HG02870 (cell line): ENCODE measurements around the gene COL4A5.

Experiments used
- ATAC-seq: cut with Tn5 transposase; IDR thresholded peaks from one replicate; pipeline ENCODE4 v1.9.1; 2021; ENCODE audit warnings: mild to moderate bottlenecking, moderate library complexity; ENCODE audit not compliant: unreplicated experiment

Gene COL4A5

DNA sequence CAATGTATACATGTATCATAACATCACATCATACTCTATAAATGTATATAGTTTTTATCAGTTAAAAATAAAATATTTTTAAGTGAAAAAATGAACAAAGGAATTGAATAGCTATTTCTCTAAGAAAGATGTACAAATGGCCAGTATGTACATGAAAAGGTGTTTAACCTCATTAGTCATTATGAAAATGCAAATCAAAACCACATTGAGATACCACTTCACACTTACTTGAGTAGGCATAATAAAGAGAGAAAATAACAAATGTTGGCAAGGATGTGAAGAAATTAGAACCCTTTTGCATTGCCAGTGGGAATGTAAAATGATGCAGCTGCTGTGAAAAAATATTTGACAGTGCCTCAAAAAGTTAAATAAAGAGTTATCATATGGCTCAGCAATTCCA lies 201.2 kb downstream of the COL4A5 start:
- ATAC-seq: no peak

DNA sequence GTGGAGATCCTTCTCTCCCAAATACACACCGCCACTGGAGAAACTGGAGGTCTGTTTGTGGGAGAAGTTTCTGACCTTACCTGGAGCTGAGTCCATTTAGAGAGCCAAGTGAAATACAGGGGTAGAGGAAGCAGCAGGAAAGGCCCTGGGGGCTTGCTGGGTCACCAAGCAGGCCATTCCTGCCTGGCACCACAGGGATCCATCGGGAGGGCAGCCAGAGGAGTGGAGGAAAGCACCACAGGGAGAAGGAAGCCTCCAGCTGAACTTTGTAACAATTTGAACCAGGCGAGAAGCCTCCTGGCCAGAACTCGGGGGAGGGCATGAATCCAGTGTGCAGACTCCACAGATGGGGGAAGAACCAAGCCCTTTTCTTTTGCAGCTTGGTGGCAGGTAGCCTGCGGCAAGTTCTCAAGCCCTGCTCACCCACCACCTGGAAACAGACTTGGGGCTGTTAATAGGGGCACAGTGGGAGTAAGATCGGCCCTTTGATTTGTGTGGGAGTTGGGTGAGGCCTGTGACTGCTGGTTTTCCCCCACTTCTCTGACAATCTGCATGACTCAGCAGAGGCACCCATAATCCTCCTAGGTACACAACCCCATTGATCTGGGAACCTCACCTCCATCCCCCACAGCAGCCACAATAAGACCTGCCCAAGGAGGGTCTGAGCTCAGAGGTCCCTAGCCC lies 202.1 kb downstream of the COL4A5 start:
- no peak for ATAC-seq

DNA sequence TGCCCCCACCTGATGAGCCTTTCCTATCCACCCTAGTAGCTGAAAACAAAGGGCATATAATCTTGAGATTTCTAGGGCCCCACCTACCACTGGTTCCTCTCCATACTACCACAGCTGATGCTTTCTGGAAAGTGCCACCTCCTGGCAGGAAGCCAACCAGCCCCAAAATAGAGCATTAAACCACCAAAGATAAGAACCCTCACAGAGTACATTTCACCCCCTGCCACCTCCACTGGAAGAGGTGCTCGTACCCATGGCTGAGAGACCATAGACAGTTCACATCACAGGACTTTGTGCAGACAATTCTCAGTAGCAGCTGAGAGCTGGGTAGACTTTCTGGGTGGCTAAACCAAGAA lies 202.6 kb downstream of the COL4A5 start:
- ATAC-seq: no peak

DNA sequence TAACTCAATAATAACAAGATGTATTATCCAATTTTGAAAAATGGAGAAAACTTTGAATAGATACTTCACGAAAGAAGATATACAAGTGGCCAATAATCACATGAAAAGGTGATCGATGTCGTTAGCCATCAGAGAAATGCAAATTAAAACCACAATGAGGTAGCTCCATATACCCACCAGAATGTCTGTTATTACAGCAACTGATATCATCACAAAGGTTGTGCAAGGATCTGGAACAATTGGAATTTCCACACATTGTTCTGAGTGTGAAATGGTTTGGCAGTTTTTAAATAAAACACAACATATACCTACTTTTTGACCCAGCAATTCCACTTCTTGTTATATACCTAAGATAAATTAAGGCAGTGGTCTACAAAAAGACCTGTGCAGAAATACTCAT lies 225.1 kb downstream of the COL4A5 start:
- ATAC-seq: no peak

DNA sequence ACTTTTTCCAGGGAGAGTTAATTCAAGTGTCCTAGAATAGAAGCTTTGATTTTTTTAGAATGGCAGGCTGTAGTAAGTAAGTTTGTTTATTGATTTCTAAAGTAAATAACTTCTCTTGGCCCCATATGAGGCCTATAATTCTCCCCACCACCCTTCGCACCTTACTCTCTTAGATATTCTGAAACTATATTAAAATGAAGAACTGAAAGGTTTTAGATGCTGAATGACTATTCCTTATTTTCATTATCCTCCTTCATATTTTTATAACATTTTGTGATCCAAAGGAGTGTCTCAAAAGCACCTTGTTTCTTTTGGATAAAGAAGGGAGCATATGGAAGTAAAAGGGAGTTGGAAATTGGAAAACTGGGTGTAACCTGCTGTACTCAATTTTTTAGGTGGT lies 226.5 kb downstream of the COL4A5 start:
- ATAC-seq: peak; percentile 45

DNA sequence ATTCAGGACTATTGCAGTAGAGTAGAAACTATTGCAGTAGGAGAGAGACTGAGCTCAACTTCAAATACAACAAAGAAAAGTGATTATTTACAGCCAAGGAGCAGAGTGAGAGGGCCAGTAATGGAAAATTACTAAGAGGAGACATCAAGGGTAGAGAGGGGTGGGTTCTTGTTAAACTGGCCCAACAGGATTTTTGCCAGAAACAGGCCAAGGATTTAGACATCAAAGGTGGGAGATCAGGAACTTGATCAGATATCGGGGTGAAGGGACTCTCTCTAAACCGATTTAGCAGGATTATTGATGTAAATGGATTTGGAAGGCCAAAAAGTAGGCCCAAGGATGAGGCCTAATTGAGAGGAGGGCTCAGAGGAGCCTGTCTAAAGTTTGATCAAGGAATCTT lies 231.9 kb downstream of the COL4A5 start:
- no peak for ATAC-seq

DNA sequence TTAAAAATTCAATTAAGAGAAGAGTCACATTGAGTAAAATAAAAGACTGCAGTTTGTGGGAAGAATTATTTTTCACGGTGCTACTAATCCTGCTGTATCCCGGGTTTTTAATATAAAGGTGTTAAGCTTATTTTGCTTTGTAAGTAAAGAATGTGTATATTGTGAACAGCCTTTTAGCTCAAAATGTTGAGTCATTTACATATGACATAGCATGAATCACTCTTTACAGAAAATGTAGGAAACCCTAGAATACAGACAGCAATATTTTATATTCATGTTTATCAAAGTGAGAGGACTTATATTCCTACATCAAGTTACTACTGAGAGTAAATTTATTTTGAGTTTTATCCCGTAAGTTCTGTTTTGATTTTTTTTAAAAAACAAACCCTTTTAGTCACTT lies 257.1 kb downstream of the COL4A5 start:
- no peak for ATAC-seq

DNA sequence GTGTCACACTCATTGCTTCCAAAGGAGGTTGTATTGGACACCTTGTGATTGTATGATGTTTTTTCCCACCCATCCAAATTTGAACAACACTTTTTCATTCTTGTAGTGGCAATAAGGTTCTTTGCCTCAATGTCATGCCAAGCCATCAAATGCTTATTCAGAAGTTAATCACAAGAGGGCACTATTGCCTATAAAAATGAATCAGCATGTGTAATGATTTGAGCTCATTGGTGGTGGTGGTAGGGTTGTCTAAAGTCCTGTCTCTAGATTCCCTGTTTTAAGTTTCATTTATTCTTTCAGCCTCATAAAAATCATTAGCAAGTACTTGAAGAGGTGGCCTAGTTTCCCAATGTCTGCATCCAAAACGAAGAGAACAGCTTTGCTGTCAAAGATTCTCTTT lies 259.7 kb downstream of the COL4A5 start:
- ATAC-seq: peak; percentile 65

DNA sequence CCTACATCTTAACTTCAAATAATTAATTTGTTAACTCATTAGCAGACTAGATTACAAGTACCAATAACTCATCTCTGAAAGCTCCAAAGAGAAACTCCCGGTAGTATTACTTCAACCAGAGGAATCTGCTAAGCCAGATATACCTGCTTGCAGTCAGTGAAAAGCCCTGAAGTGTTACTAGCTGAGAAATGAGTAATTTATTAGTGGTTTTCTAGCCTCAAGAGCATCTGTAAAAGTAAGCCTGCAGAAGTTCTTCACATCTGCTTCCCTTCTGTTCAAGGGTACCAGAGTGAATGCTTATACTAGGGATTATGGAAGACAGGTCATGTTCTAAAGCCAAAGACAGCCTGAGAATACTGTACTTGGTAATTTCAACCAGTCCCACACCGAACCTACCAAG lies 262.0 kb downstream of the COL4A5 start:
- ATAC-seq: no peak

DNA sequence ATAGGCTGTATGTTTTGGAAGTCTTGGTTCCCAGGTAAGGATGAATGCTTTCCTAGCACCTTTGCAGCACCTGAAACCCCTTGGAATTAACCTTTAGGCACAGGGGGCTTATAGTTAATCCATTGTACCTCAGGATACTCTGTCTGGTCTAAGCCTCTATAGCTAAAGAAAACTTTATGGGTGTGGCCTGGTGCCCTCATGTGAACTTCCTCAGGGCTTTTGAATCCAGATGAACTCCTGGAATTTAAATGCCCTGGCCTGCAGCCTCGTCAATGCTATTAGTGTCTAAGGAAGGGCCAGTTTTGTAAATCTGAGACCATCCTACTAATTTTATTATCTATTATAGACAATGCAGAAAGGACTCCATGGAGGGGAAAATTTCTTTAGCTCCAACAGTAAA lies 262.9 kb downstream of the COL4A5 start:
- no peak for ATAC-seq

DNA sequence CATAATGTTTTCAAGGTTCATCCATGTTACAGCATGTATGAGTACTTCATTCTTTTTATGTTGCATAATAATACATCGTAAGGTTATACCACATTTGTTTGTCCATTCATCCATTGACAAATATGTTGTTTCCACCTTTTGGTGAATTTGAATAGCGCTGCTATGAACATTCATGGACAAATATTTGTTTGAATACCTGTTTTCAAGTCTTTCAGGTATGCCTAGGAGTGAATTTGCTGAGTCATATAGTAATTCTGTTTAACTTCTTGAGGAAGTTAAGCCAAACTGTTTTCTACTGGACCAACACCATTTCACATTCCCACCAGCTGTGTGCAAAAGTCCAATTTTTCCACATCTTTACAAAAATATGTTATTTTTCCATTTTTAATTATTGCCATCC lies 265.2 kb downstream of the COL4A5 start:
- ATAC-seq: no peak

DNA sequence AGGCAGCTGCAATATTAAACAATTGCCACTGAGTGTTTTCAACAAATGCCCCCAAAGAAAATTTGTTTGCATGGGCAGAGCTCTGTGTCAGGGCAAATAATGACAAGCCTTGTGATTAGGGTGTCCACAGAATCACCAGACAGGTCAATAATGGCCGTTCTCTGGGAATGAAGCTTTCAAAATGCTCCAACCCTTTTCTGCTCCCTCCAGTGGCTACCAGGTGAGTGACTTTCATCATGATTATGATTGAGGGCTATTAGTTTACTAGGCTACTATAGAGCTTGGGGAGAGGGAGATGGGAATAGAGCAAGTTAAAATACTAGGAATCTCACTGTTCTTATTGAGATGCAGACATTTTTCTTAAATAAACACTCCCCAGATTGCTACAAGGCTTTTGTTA lies 273.2 kb downstream of the COL4A5 start:
- no peak for ATAC-seq

DNA sequence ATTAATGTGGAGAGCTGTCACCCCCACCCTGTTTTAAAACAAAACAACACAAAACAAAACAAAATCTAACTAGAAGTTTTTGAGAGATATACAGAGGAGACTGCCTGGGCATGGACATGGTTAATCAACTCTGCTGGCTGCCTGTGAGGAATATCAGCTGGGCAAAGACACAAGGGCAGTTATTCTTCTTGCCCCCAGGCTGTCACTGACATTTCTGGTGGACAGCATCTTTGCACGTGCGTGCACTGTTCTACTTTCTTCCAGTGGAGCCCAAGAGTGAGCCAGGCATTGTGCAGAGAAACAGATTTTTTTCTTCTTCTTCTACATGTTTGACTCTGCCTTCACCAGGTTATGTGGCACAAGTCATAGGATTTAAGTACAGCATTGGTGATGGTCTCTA lies 282.9 kb downstream of the COL4A5 start:
- ATAC-seq: no peak

DNA sequence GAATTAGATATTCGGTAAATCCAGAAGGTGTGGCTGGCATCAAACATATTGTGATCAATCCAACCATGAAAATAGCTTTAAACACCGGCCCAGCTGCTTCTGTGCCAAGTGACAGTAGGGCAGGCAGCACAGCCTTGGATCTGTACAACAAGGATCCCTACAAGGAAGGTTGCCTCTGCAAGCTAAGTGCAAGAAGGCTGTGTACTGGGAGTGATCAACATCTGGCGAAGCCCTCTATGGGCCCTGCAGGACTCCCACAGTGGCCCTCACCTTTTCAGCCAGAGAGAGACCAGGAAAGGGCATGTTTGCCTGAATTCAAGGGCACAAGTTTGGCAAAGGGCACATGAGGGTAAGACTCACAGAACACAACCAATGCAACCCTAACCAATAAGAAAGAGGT lies 287.1 kb downstream of the COL4A5 start:
- no peak for ATAC-seq

DNA sequence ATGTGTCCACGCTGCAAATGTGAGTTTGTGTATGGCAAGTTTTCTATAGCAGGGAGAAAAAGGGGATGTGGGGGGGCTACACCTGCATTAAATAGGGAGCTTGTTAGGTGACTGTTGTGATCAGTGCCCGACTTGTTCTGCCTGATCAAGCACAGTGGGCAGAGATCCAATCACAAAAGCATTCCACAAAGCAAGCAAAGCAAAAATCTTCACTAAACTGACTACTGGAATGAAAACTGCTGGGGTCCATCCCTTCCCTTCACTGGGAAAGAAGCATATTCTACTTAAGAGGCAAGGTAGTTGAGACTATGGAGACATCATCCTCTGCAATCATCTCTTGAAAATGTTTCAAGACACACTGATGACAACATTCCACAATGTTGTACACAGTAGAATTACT lies 291.5 kb downstream of the COL4A5 start:
- ATAC-seq: no peak

DNA sequence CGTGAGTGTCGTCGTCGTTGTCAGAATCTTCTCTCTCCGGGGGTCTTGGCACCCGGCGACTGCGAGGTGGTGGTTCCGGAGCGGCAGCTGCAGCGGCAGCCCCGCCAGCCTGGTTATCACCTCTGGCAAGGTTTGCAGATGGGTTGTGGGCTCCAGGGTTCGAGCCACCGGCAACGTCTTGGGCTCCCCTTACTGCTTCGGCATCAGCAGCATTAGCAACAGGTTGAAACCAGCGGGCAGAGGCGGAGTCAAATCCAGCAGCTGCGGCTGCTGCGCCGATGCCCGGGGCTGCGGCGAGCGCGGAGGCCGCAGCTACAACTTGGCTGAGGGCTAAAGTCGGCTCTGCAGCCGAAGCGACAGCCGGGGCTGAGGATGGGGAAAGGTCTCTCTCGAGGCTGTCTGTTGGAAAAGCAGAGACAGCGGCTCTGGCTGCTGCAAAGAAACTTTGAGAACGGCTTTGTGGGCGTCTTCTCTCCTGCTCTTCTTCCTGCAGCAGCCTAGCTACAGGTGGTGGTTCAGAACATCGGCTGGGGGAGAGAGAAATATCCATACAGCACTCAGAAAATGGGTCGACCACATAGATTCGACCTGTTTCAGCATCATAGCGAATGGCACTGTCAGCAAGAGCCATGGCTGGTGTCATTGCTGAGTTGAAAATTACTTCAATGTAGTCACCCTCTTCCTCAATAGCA lies 293.1 kb downstream of the COL4A5 start:
- ATAC-seq: no peak

DNA sequence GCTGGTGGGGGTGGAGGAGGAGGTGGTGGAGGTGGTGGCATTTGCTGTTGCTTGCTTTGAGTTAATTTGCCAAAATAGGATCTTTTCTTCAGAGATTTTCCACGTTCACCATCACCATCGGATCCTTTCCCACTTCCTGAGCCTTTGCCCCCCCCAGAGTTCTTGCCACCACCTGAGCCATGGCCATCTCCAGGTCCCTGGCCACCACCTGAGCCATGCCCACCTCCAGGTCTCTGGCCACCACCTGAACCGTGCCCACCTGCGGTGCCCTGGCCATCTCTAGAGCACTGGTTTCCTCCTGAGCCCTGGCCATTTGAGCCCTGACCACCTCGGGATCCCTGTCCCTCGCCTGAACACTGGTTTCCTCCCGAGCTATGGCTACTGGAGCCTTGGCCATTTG lies 294.8 kb downstream of the COL4A5 start:
- no peak for ATAC-seq

DNA sequence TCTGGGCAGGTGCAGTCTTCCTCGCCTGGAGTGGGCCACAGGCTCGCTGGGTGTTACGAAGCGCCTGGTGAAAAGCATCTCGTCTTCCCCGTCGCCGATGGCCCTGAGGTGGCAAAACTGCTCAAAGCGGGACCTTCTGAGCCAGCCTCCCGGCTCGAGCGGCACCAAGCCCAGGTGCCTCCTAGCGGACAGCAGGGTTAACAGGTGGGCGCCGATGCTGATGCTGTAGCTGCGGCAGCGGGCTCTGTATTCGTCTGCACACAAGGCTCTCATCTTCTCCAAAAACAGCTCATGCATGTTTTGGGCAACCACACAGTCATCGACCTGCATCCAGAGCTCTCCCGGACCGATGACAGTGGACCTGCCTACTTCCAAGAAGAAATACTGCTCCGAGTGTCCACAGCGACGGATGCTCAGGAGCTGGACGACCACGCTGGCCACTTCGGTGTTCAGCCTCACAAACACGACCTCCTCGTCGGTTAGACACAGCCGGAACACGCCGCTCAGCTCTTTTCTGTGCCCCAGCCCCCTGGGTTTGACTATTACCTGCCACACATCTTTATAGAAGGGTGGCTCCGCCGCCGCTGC lies 295.5 kb downstream of the COL4A5 start:
- peak; percentile 38 for ATAC-seq

DNA sequence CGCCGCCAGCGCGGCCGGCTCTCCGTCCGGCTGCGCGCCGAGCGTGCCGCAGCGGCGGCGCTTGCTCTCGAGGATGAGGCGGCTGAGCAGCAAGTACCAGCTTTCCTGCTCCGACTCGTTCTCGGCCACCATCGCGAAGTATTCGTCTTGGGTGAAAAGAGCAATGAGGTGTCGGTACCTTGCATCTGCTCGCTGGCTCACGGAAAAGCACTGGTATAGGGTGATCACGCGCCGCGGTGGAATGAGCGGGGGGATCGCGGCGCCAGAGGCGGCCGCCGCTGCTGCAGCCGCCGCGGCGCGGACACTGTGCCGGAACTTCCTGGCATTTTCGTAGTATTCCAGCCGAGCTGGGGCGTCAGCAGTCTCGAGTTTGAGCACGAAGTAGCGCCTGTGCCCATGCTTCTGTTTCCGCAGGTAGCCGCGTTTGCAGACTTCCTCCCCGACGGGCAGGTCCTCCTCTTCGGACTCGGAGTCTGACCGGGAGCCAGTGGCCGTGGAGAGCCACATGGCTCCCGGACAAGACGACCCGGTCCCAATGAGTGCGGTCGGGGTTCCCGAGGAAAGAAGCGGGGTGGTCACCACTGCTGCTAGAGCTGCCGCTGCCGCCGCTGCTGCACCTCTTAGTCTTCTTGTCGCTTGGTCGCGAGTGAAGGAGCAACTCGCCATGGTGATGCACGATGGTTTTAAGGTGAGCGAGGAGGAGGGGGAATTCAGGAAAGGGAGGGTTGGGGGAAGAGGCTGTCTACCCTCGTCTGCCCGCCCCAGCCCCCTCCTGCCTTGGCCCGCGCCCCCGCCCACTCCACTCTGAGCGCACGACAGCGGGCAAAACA lies 296.3 kb downstream of the COL4A5 start:
- peak; percentile 25 for ATAC-seq

DNA sequence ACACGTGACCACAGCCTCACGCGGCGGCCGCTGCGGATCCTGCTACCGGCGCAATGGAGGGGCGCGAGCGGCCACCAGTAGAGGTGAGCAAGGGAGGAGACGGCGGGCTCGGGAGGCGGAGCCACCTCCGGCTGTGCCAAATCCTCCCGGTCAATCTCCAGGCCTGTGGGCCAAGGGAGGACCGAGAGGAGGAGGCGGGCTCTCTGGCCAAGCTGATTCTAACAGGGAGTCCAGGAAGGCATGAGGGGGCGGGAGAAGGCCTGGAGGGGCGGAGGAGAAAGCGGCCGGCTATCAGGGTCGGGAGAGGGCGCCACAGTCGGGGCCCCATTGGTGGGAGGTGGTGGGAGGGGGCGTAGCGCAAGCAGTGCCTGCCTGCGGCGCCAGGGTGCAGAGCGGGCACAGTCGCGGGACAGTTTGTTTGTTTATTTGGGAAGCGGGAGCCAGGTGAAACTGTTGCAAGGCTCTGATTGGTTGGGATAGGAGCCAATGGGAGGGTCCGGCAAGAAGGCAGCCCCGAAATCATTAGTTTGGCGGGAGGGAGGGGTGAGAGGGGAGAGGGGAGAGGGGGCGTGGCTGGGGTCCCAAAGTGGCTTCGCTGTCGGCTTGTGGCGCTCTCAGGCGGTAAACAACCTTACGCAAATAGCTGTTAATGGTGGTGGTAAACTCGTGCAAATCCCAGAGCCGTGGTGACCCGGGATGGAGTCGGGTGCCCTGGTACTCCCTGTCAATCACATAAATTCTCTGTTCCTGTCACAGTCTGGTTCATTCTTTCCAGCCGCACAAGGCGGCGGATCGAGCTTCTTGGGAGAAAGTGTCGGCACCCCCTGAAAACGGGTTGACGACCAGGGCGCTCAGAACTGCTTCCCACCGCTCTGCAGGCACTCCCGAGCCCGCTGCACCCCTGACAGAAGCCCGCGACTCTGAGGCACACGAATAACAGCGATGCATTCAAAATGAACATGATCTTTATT lies 297.2 kb downstream of the COL4A5 start, which contains the start of gene IRS4:
TSS of gene IRS4 (minus strand) at position 55 of the 971 bp plus-strand sequence.
- ATAC-seq: no peak
